ENCODE measurements around the gene KCND1. TPM values are rescaled to one million over a fixed set of nuclear protein-coding genes. Genes with fewer than 3 reads are reported as not detected.

The KCND1 gene
- polyA plus RNA-seq, 1 donor (not counting 4 experiments of a cell fraction or from before 2014, with no cell fraction given): 0.20 TPM

GRCh38 chrX:48939524-48940228 lies 32.0 kb downstream of the KCND1 start:
- dilution Hi-C loops (cut with MboI; ENCODE audit: extremely low pct_ligation_motif_present, low sequenced_read_pairs): no loop called here
- no peak overlapping the region for H3K4me2 ChIP-seq (ENCODE audit: control insufficient read depth, extremely low read depth, insufficient read depth, low read depth, low read length)
- no peak for DNase-seq (ENCODE audit: low read depth, low spot score)
- peaks cover 35% of the 10 kb centered on the region for H3K79me2 ChIP-seq (ENCODE audit: control insufficient read depth, insufficient read depth, low read length)
- H3K27me3 ChIP-seq (ENCODE audit: control insufficient read depth, extremely low read depth, insufficient read depth, low read length): no peaks in the 10 kb centered on the region
- no peaks in the 10 kb centered on the region for H3K4me1 ChIP-seq (ENCODE audit: control insufficient read depth, extremely low read depth, insufficient read depth, low read length)
- FAIRE-seq: no peak
- peaks cover 2 to 6% of the 10 kb centered on the region in 2 experiments for H3K36me3 ChIP-seq (ENCODE audit: control insufficient read depth in 2 of 2, extremely low read depth in 1 of 2, insufficient read depth in 2 of 2, low read length in 2 of 2)
- no peak overlapping the region for H3K27ac ChIP-seq (ENCODE audit: control insufficient read depth, insufficient read depth, low read length)
- H3K9ac ChIP-seq (ENCODE audit: control insufficient read depth, extremely low read depth, insufficient read depth, low read length): no peak overlapping the region
- TF ChIP-seq EZH2 (IDR thresholded peaks at IDR 0.05; ENCODE audit: low read length) (no peak), CTCF (optimal IDR thresholded peaks at IDR 0.05 in 1 of 3, IDR thresholded peaks at IDR 0.05 in 1 of 3, conservative IDR thresholded peaks at IDR 0.05 in 1 of 3; ENCODE audit: extremely low read depth in 1 of 3, insufficient read depth in 2 of 3, low read length in 3 of 3) (no peak)
- H3K9me1 ChIP-seq (ENCODE audit: control insufficient read depth, extremely low read depth, insufficient read depth, low read length): no peaks in the 10 kb centered on the region
- no peak overlapping the region for H3K4me3 ChIP-seq (ENCODE audit: control insufficient read depth in 2 of 3, extremely low read depth in 1 of 3, insufficient read depth in 2 of 3, low read depth in 1 of 3, low read length in 3 of 3)
- H3K9me3 ChIP-seq (ENCODE audit: control insufficient read depth, low read depth, low read length): no peaks in the 10 kb centered on the region
- no peak overlapping the region for H2AFZ ChIP-seq (ENCODE audit: control insufficient read depth, low read length)
- no peaks in the 10 kb centered on the region for H4K20me1 ChIP-seq (ENCODE audit: control insufficient read depth, extremely low read depth, insufficient read depth, low read length)

GRCh38 chrX:48938721-48939425 lies 32.8 kb downstream of the KCND1 start:
- Histone ChIP-seq H3K27me3 (ENCODE audit: control insufficient read depth, extremely low read depth, insufficient read depth, low read length) (no peaks in the 10 kb centered on the region), H3K9me3 (ENCODE audit: control insufficient read depth, low read depth, low read length) (no peaks in the 10 kb centered on the region), H3K9ac (ENCODE audit: control insufficient read depth, extremely low read depth, insufficient read depth, low read length) (no peak overlapping the region), H3K27ac (ENCODE audit: control insufficient read depth, insufficient read depth, low read length) (no peak overlapping the region), H4K20me1 (ENCODE audit: control insufficient read depth, extremely low read depth, insufficient read depth, low read length) (no peaks in the 10 kb centered on the region), H3K9me1 (ENCODE audit: control insufficient read depth, extremely low read depth, insufficient read depth, low read length) (no peaks in the 10 kb centered on the region), H3K4me1 (ENCODE audit: control insufficient read depth, extremely low read depth, insufficient read depth, low read length) (no peaks in the 10 kb centered on the region), H3K79me2 (ENCODE audit: control insufficient read depth, insufficient read depth, low read length) (peaks cover 29% of the 10 kb centered on the region), H2AFZ (ENCODE audit: control insufficient read depth, low read length) (no peak overlapping the region), H3K4me3 (ENCODE audit: control insufficient read depth in 2 of 3, extremely low read depth in 1 of 3, insufficient read depth in 2 of 3, low read depth in 1 of 3, low read length in 3 of 3) (no peak overlapping the region), H3K4me2 (ENCODE audit: control insufficient read depth, extremely low read depth, insufficient read depth, low read depth, low read length) (no peak overlapping the region), H3K36me3 (ENCODE audit: control insufficient read depth in 2 of 2, extremely low read depth in 1 of 2, insufficient read depth in 2 of 2, low read length in 2 of 2) (peaks cover 5 to 6% of the 10 kb centered on the region in 2 experiments)
- DNase-seq (ENCODE audit: low read depth, low spot score): no peak
- no peak for FAIRE-seq
- TF ChIP-seq EZH2 (IDR thresholded peaks at IDR 0.05; ENCODE audit: low read length): no peak
- no peak for TF ChIP-seq CTCF (optimal IDR thresholded peaks at IDR 0.05 in 1 of 3, IDR thresholded peaks at IDR 0.05 in 1 of 3, conservative IDR thresholded peaks at IDR 0.05 in 1 of 3; ENCODE audit: extremely low read depth in 1 of 3, insufficient read depth in 2 of 3, low read length in 3 of 3)
- dilution Hi-C loops (cut with MboI; ENCODE audit: extremely low pct_ligation_motif_present, low sequenced_read_pairs): no loop called here

Data from keratinocyte (primary cell).